Stimulated activated CD4-positive, alpha-beta T cell treated with anti-CD3 and anti-CD28 coated beads, TNF-alpha, amount 100 ng/mL, for 24 hours (primary cell): ENCODE results near the gene UTP25.

Experiments used
- DNase-seq, 3 experiments: peaks; one replicate each; pipeline ENCODE4 v3.0.0-alpha.2; 2020; ENCODE audit warnings: low read depth in 3 of 3

Gene UTP25

GRCh38 chr1:209805875-209806760 lies 21.7 kb upstream of the UTP25 start, which contains the start of gene IRF6:
Gene IRF6 (minus strand): TSS chr1:209806142. CDS start chr1:209801413, 4,729 bp downstream.
- DNase-seq, result peak in 2 of 3 experiments; percentile 31 to 63

GRCh38 chr1:209807509-209807908 lies 20.3 kb upstream of the UTP25 start:
- no peak for DNase-seq

- no peak for DNase-seq
Observed at GRCh38 chr1:209808059-209808581, 19.7 kb upstream of the UTP25 start.

- no peak for DNase-seq
Observed at GRCh38 chr1:209809611-209810010, 18.2 kb upstream of the UTP25 start.

GRCh38 chr1:209810783-209811182 lies 17.0 kb upstream of the UTP25 start:
- no peak for DNase-seq

DNA sequence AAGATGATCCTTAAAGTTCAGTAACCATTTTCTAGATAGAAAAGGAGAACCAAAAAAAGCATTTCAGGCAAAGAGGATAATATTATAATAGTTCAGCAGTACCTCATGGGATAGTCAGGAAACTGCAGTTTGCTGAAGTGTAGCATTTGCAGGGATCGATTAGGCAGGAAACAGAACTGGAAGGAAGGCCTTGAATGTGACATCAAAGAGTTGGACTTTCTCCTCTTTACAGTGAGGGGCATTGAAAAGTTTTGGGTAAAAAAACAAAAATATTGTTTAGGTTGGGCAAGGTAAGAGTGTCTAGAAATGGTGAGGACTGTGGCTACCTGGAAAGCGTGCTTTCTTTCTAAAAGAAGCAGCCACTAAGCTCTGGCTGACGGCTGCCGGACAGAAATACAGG lies 13.9 kb upstream of the UTP25 start:
- no peak for DNase-seq

DNA sequence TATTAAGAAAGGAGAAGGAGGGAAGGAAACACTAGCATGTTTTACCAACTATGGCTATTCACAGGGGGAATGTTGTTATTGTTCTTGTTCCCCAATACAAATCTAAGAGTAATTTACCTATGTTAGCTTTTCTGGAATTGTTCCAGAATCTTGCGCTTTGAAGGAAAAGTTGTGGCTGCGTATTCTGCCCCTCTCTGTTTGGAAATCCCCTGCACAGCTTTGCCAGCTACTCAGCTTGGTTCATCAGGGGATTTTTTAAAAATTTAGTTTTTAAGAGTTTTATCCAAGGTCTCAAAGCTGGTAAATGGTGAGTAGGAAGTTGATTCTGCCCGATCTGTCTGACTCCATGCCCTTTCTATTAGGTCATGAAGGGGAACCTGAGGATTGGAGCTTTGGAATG lies 12.3 kb upstream of the UTP25 start:
- no peak for DNase-seq

- no peak for DNase-seq
Observed at GRCh38 chr1:209815931-209816341, 11.8 kb upstream of the UTP25 start.

- DNase-seq, result no peak
Observed at GRCh38 chr1:209816923-209817322, 10.8 kb upstream of the UTP25 start.

DNA sequence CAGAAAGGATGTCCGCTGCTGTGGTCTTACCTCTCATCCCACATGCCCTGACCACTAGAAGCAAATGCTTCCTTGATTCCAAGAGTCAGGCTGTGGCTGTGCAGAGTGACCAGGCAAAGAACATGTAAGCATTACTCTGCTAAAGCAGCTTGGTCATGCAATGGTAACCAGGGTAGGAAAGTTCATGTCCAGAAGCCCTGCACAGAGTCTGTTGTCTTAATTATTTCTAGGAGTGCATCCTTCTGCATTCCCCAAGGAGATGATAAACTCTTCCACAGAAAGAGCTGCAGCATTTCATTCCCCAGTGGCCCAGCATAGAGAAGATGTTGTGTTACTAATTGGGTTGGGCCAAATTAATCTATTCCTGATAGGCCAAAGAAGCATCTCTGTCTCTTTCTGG lies 10.1 kb upstream of the UTP25 start:
- no peak for DNase-seq

- no peak for DNase-seq
Observed at GRCh38 chr1:209819058-209819457, 8.7 kb upstream of the UTP25 start.

GRCh38 chr1:209820986-209821385 lies 6.8 kb upstream of the UTP25 start:
- no peak for DNase-seq

- DNase-seq, result no peak
Observed at GRCh38 chr1:209822706-209823105, 5.1 kb upstream of the UTP25 start.

DNA sequence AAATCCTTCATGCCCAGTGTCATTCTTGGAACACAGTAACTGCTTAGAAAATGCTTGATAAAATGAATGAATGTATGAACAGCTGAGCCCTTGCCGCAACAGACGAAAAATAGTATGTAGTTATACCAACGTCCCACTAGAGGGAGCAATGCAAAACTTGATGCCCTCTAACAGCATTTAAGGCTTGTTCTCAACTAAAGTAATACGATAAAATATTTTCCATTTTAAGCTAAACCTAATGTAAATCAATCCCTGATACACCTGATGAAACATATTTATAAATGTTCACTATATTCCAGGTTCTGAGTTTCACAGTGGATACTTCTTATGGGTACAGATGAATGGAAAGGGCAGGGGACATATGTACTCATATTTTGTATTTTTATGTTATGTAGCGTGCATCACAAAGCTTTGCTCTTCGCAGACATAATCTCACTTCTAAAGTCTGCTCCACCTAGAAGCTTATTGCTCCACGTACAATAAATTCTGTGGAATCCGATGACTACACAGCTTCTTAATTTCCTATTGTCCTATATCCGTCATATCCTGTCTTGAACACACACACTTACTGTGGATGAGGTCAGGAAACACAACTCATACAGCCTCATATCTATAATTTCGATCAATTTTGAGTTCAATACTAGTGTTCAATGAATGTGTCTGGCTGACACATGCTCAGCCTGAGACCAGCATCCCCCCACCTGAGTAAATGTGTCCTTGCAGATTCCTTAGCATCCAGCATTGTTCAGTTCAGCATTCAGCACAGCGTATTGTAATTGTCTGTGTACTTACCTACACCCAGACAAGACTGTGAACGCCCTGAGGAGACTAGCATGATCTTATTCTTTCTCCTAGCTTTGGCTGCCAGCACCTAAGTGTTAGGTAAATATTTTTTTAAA lies 4.4 kb upstream of the UTP25 start:
- DNase-seq, result peak in 1 of 3 experiments; percentile 13

GRCh38 chr1:209825591-209826434 lies 2.0 kb upstream of the UTP25 start:
- no peak for DNase-seq

DNA sequence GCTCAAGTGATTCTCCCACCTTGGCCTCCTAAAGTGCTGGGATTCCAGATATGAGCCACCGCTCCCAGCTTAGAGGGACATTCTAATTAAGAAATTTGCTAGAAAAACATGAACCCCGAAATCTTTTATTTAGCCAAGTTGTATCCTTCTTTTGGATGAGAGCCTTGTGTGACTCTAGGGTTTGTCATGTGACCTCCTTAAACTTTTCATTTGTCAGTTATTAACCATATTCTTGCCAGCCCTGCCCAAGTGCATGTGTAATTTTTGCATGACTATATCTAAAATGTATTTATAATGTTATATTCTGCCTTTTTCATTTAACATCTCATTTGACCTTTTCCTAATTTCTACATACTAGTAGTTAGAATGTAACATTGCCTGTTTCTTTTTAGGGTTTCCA lies 1.9 kb downstream of the UTP25 start:
- no peak for DNase-seq

DNA sequence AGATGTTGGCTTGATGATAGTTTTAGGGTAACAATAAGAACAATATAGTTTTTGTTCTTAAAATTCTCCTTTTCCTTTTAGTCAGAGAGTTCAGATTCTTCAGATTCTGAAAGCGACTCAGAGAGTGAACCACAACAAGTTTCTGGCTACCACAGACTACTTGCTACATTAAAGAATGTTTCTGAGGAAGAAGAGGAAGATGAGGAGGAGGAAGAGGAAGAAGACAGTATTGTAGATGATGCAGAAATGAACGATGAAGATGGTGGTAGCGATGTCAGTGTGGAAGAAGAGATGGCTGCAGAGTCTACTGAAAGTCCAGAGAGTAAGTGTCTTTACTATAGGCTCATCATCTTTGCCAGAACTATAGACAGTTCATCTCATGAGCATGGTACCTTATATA lies 3.0 kb downstream of the UTP25 start:
- no peak for DNase-seq

- DNase-seq, result no peak
Observed at GRCh38 chr1:209831615-209832014, 3.8 kb downstream of the UTP25 start.

DNA sequence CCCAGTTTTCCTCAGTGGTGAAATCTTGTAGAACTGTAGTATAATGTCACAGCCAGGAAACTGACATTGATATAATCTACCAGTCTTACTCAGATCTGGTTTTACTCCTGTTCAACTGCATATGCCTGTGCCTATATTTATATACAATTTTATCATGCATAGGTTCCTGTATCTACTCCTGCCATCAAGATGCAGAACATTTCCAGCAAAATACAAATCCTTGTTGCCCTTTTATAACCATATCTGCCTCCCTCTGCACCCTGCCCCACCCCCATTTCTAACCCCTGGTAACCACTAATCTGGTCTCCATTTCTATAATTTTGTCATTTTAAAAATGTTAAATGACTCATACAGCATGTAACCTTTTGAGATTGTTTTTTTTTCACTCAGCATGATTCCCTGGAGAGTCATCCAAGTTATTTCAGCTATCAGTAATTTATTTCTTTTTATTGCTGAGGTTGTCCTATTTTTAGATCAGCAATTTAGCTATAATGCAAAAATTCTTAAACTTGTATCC lies 8.1 kb downstream of the UTP25 start:
- peak in 1 of 3 experiments; percentile 44 for DNase-seq

DNA sequence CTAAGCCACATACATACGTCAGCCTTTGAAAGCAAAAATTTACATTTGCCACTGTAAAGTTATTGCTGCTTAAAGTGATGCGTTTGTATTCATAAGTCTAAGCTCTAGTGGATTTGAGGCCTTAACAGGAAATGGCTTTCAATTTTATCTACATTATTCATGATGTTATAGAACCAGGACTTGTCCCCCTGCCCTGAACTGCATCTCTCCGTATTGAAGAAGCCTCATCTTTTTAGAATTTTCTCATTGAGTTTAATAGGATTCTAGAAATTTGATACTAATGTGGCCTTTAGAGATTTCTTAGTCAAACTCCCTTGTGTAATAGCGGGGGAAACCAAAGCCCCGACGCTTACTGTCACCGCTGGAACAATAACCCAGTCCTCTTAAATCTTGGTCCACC lies 9.9 kb downstream of the UTP25 start:
- DNase-seq, result no peak

DNA sequence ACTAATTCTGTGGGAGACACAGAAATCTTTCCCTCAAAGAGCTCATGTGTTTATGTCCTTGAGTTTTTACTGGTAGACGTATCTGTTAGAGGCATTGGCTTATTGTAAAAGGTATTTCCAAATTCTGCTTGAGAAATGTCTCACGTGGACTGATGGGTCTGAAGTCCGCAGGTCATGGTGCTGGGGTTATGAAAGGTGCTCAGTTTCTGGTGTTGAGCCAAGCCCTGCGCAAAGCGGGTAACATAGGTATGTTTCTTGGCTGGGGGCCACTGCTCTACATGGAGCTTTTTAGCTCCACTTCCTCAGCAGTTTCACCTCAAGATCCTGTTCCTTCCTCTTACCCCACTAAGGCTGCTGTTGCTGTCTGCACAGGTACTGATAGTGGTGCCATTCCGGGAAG lies 10.8 kb downstream of the UTP25 start:
- DNase-seq, result no peak
